Lower lobe of right lung (tissue), 2 donors: ENCODE results near the gene COL6A3. TPM values are rescaled to one million over a fixed set of nuclear protein-coding genes. Genes with fewer than 3 reads are reported as not detected.
A peak's percentile ranks its signal among the peaks of the same experiment; 100 is the strongest.

ENCODE experiments used
- ATAC-seq, 2 donors: fragments of 200-7000 bp; cut with Tn5 transposase; one replicate each; pipeline ENCODE4 v1.9.1; 2020 to 2022; ENCODE audit warnings: mild to moderate bottlenecking in 2 of 2, moderate library complexity in 2 of 2
- DNase-seq: peaks from one replicate; pipeline ENCODE4 v3.0.0-alpha.2; 2020
- H3K27ac ChIP-seq: fragments of 200-600 bp; one replicate; pipeline ENCODE4 v1.8.0; 2022
- H3K27me3 ChIP-seq: fragments of 200-600 bp; one replicate; pipeline ENCODE4 v1.8.0; 2022; ENCODE audit warnings: low read depth
- H3K36me3 ChIP-seq: fragments of 200-600 bp; one replicate; pipeline ENCODE4 v1.8.0; 2022; ENCODE audit warnings: mild to moderate bottlenecking
- H3K4me1 ChIP-seq: fragments of 200-600 bp; one replicate; pipeline ENCODE4 v1.8.0; 2022
- H3K4me3 ChIP-seq: fragments of 200-600 bp; one replicate; pipeline ENCODE4 v1.8.0; 2022; ENCODE audit warnings: mild to moderate bottlenecking
- H3K9me3 ChIP-seq: fragments of 200-600 bp; one replicate; pipeline ENCODE4 v1.8.0; 2022
- intact Hi-C: fragments of 100-400 bp; cut with DNase I; formaldehyde crosslinking; loops from one replicate; pipeline ENCODE4 v1.11.0; 2022
- total RNA-seq: library from RNA; stranded (reverse); fragmentation: NEBNext Ultra II Directional; extraction: Animal tissue kit (Norgen Biotek cat#: 25700); gene quantifications from one replicate; pipeline ENCODE4 v1.2.1, GENCODE V29; 2021
- TF ChIP-seq, protein P1 (sequence below): fragments of 200-600 bp; IDR thresholded peaks from one replicate; pipeline ENCODE4 v1.8.0; 2022; ENCODE audit warnings: antibody characterized with exemption, mild to moderate bottlenecking
- donor health status: DM: no; HTN: yes; CAD: no; lungs with severe emphysema.

Gene COL6A3
- total RNA-seq, 1 donor from 2014 or later: 114 TPM

GRCh38 chr2:237430861-237431260 is 16.9 kb upstream of the COL6A3 start:
- no peak for ATAC-seq
- no peak for DNase-seq
- intact Hi-C loops: no loop called here
- H3K27ac ChIP-seq: no peak overlapping the region
- H3K9me3 ChIP-seq: no peaks in the 10 kb centered on the region
- TF ChIP-seq, protein P1, sequence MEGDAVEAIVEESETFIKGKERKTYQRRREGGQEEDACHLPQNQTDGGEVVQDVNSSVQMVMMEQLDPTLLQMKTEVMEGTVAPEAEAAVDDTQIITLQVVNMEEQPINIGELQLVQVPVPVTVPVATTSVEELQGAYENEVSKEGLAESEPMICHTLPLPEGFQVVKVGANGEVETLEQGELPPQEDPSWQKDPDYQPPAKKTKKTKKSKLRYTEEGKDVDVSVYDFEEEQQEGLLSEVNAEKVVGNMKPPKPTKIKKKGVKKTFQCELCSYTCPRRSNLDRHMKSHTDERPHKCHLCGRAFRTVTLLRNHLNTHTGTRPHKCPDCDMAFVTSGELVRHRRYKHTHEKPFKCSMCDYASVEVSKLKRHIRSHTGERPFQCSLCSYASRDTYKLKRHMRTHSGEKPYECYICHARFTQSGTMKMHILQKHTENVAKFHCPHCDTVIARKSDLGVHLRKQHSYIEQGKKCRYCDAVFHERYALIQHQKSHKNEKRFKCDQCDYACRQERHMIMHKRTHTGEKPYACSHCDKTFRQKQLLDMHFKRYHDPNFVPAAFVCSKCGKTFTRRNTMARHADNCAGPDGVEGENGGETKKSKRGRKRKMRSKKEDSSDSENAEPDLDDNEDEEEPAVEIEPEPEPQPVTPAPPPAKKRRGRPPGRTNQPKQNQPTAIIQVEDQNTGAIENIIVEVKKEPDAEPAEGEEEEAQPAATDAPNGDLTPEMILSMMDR: no peak
- peaks cover 15% of the 10 kb centered on the region for H3K27me3 ChIP-seq
- H3K4me3 ChIP-seq: no peak overlapping the region
- peaks cover 10% of the 10 kb centered on the region for H3K4me1 ChIP-seq
- no peaks in the 10 kb centered on the region for H3K36me3 ChIP-seq

DNA sequence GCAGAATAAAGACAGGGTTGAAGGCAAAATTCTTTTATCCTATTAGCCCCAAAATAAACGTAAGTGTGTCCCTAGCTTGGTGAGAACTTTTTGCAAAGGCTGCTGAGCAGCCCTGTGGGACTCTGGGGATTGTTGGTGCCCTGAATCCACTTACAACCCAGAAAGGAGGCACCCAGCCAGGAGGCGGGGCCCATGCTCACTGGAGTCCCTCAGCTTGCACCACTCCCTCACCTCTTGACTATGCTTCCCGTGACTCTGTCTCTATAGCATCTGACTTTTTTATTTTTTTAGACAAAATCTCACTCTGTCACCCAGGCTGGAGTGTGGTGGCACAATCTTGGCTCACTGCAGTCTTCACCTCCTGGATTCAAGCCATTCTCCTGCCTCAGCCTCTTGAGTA is 15.8 kb upstream of the COL6A3 start:
- H3K4me1 ChIP-seq: peaks cover 5% of the 10 kb centered on the region
- DNase-seq: peak; percentile 88
- ATAC-seq: peak; percentile 89 to 92
- TF ChIP-seq, protein P1: no peak
- H3K36me3 ChIP-seq: no peaks in the 10 kb centered on the region
- H3K4me3 ChIP-seq: no peak overlapping the region
- H3K27me3 ChIP-seq: peaks cover 15% of the 10 kb centered on the region
- H3K9me3 ChIP-seq: no peaks in the 10 kb centered on the region
- H3K27ac ChIP-seq: no peak overlapping the region
- intact Hi-C loops: no loop called here

DNA sequence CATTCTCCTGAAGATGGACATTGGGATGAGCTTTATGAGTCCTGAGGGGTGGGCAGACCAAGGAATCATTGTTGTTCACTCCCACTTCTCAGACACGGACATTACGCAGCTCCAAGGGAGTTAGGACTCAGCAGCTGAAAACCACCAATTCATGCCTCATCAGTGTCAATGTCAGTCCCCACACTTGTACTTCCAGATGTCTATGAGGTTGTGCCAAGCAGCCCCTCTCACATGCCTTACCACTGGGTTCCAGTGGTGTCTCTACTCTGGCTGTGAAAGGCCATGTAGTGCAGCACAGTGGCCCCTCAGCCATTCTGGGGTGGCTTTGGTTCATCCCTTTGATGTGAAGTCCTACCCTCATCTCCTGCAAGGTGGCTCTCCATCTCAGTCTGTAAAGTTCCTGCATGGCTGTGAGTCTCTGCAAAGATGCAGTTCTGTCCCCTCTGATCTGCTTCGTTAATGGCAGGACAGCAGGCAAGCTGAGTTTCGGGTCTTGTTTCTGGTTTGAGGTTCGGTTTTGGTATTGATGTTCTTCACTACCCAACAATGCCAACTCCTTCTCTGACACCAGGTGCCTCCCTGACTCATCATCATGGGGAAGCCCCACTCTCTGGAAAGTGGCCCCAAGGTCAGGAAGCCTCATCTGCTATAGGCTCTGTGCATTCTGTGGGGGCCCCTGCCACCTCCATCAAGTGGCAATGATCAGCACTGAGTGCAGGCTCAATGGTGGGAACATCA is 14.0 kb upstream of the COL6A3 start:
- intact Hi-C loops: no loop called here
- ATAC-seq (no peak), DNase-seq (no peak)
- Histone ChIP-seq H3K4me3 (no peak overlapping the region), H3K36me3 (no peaks in the 10 kb centered on the region), H3K4me1 (no peaks in the 10 kb centered on the region), H3K9me3 (no peaks in the 10 kb centered on the region), H3K27ac (no peak overlapping the region), H3K27me3 (peaks cover 7% of the 10 kb centered on the region)
- TF ChIP-seq, protein P1: no peak

GRCh38 chr2:237426517-237426916 is 12.6 kb upstream of the COL6A3 start:
- H3K27me3 ChIP-seq: no peaks in the 10 kb centered on the region
- H3K4me3 ChIP-seq: no peak overlapping the region
- no peaks in the 10 kb centered on the region for H3K36me3 ChIP-seq
- TF ChIP-seq, protein P1: no peak
- intact Hi-C loops: no loop called here
- H3K9me3 ChIP-seq: no peaks in the 10 kb centered on the region
- ATAC-seq: no peak
- H3K27ac ChIP-seq: no peak overlapping the region
- no peak for DNase-seq
- peaks cover 8% of the 10 kb centered on the region for H3K4me1 ChIP-seq

DNA sequence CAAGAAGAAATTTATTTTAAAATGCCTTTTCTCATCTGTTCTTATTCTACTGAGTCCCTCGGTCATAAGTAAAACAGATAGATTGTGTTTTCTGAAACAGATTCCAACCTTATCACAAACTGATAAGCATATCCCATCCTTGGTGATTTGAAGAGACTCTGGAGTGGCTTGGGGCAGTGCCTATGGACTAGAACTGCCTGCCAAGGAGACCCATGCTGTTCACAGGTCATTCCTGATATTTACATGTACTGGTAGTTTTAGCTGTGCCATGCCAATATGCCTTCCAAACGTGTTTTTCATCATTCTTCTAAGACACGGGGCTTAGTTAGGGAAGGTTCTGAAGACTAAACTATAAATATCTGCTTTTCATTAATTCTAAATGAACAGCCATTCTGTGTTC is 11.4 kb upstream of the COL6A3 start:
- Histone ChIP-seq H3K27me3 (no peaks in the 10 kb centered on the region), H3K4me3 (no peak overlapping the region), H3K27ac (no peak overlapping the region), H3K36me3 (no peaks in the 10 kb centered on the region), H3K4me1 (peaks cover 11% of the 10 kb centered on the region), H3K9me3 (no peaks in the 10 kb centered on the region)
- TF ChIP-seq, protein P1: no peak
- intact Hi-C loops: no loop called here
- ATAC-seq (no peak), DNase-seq (no peak)
